Skin of body (tissue), 2 donors: Measurements from ENCODE around the gene MIB2. TPM values are rescaled to one million over a fixed set of nuclear protein-coding genes. Genes with fewer than 3 reads are reported as not detected.
A peak's percentile ranks its signal among the peaks of the same experiment; 100 is the strongest.
"Not testable (repeated sequence)": the region's sequence is repeated elsewhere in the genome, so short reads cannot be mapped to it uniquely, and the experiment has no call there.

Source experiments
- DNase-seq: peaks from one replicate; lab custom pipeline; 2025; lab: John Stamatoyannopoulos, UW
- total RNA-seq: library from RNA; depleted of rRNA; stranded (reverse); fragments of >200 nt; gene quantifications from one replicate; pipeline ENCODE4 v1.2.3, GENCODE V29; 2014

MIB2 gene
- total RNA-seq, 1 donor from 2014 or later, result 28.8 TPM

- no peak for DNase-seq
Measured at GRCh38 chr1:1626207-1627141, 11.2 kb downstream of the MIB2 start.

GRCh38 chr1:1627261-1627828 lies 12.0 kb downstream of the MIB2 start:
- no peak for DNase-seq

DNA sequence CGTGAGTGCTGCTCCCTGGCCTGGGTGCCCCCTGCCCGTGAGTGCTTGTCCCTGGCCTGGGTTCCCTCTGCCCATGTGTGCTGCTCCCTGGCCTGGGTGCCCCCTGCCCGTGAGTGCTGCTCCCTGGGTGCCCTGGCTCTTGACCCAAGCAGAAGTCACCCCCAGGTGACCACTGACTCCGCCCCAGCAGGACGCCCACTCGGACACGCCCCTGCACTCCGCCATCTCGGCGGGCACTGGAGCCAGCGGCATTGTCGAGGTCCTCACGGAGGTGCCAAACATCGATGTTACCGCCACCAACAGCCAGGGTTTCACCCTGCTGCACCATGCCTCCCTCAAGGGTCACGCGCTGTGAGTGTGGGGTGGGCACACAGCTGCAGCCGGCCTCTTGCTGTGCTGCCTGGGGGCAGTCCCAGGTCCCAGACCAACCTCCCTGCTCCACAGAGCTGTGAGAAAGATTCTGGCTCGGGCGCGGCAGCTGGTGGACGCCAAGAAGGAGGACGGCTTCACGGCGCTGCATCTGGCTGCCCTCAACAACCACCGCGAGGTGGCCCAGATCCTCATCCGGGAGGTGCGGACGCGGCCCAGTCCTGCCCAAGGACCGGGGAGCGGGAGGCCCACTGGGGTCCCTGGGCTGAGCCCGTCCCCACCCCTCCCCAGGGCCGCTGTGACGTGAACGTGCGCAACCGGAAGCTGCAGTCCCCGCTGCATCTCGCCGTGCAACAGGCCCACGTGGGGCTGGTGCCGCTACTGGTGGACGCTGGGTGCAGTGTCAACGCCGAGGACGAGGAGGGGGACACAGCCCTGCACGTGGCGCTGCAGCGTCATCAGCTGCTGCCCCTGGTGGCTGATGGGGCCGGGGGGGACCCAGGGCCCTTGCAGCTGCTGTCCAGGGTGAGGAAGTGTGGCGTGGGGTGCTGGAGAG lies 12.8 kb downstream of the MIB2 start:
- DNase-seq, result no peak

DNA sequence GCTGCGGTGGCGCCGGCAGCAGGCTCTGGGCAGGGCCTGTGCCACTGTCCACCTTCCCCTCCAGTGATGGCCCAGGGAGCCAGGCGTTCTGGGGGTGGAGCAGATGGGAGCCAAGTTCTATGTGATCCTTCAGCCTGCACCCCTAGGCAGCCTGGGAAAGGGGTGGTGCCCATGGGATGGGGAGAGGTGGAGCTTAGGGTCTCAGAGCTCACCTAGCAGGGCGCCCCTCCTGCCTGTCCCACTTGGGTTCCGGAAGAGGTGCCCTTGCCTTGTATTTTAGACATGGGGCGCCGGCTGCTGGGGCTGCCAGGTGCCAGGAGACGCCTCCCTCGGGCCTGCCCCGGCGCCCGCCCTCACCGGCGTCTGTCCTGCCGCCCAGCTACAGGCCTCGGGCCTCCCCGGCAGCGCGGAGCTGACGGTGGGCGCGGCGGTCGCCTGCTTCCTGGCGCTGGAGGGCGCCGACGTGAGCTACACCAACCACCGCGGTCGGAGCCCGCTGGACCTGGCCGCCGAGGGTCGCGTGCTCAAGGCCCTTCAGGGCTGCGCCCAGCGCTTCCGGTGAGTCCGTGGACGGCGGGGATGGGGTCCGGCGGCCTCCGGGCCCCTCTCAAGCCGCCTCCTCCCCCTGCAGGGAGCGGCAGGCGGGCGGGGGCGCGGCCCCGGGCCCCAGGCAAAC lies 13.6 kb downstream of the MIB2 start:
- DNase-seq, result no peak

GRCh38 chr1:1629430-1630190 lies 14.3 kb downstream of the MIB2 start:
- DNase-seq, result no peak

DNA sequence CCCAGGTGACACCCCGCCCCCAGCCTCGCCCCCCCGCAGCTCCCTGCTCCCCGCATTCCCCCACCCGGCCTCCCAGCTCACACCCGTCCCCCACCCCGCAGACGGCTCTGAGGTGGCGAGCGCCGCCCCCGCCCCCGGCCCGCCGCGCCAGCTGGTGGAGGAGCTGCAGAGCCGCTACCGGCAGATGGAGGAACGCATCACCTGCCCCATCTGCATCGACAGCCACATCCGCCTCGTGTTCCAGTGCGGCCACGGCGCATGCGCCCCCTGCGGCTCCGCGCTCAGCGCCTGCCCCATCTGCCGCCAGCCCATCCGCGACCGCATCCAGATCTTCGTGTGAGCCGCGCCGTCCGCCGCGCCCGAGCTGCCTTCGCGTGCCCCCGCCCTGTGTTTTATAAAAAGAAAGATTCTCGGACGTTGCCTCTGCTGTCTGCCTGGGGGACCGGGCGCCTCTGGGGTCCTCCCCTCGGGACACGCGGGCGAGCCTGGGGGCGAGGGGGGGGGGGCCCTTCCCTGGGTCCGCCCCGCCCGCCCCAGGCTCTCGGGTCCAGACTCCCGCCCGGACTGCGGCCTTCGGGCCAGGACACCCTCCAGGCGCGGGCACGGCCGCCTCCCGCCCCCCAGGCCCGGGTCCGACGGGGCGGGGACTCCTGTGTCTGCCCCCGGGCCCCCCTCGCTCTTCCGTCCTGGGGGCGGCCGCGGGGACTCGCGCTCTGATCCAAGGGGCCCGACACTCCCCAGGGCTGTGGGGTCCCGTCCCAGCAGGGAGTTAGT lies 15.1 kb downstream of the MIB2 start:
- DNase-seq, result peak; percentile 83

DNA sequence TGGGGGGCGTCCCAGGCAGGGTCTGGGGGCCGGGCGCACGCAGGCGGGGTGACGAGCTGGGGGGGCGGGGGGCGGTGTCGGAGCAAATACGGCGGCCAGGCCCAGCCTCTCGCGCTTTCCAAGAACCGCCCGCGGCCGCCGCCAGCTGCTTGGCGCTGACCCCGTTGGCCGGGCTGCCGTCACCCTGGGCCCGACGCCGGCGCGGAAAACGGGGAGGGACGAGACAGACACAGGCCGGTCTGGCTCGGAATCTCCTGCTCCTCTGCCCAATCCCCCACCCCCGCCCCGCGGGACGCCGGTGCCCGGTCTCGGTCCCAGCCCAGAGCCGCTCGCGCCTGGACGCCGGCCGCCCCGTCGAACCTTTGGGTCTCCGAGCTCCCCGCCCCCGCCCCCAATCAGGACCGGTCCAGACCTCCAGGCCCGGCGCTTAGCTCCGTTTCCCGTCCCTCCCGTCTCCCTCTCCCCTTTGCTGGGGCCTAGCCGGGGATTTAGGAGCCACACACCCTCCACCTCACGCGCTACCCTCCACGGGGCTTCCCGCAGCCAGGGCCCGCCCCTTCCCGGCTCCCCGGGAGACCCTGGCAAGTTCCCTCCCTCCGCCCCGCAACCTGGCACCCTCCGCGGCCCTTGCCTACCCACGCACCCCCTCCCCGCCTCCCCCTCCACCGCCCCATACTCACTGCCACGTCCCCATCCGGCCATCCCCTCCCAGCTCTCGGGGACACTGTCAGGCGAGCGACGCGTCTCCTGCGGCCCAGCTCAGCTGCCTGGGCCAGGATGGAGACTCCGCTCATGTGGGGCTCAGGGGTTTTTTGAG lies 15.9 kb downstream of the MIB2 start:
- peak; percentile 77 for DNase-seq

GRCh38 chr1:1631782-1632420 lies 16.6 kb downstream of the MIB2 start, which contains the start of gene MMP23B:
Gene MMP23B, plus strand, starts transcription at chr1:1632173. Its CDS starts 46 bp downstream, at chr1:1632219.
- DNase-seq, result no peak

GRCh38 chr1:1633409-1633808 lies 18.1 kb downstream of the MIB2 start:
- not testable (repeated sequence) for DNase-seq

GRCh38 chr1:1634613-1635012 lies 19.3 kb downstream of the MIB2 start:
- DNase-seq, result not testable (repeated sequence)

DNA sequence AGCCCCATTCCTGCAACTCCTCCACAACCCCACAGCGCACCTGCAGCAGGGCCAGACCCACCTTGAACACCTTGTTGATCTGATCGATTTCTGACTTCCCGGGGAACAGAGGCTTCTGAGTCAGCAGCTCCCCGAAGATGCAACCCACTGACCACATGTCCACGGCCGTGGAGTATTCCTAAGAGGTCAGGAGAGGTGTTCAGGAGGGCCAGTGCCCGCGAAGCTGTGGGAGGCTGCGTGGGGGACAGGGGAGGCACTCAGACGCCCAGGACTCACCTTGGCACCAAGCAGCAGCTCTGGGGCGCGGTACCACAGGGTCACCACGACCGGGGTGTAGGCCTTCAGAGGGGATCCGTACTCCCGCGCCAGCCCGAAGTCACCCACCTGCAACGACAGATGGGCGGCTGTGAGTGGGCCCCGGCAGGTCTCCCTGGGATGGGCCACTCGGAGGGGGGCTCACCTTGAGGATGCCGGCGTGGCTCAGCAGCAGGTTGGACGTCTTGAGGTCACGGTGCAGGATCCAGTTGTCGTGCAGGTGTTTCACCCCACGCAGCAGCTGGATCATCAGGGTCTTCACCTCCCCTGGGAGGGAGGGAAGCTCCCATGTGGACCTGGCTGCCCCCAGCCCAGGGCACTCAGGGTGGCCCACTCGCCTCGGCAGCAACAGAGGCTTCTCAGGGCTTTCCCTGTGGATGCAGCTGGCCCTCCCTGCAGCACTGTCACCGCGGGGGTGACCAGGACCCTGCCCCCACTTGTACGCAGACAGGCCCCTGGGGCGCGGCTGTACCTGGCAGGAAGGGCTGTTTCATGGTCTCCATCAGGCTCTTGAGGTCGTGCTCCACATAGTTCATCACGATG lies 21.6 kb downstream of the MIB2 start:
- not testable (repeated sequence) for DNase-seq

- not testable (repeated sequence) for DNase-seq
Measured at GRCh38 chr1:1637479-1637875, 22.2 kb downstream of the MIB2 start.

DNA sequence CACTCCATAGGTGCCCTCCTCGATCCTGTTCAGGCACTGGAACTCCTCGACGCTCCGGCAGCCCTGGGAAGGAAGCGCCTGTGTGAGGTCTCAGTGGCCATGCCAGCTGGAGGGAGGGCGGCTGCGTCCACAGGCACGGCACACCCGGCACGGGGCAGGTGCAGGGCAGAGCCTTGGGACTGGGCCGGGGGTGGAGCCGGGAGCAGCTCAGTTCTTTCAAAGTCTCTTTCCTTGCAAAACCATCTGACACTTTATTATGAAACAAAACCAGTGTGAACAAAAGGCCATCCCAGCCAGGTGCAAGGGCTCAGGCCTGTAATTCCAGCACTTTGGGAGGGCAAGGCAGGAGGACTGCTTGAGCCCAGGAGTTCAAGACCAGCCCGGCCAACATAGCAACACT lies 23.2 kb downstream of the MIB2 start:
- DNase-seq, result not testable (repeated sequence)

- not testable (repeated sequence) for DNase-seq
Measured at GRCh38 chr1:1639368-1639767, 24.1 kb downstream of the MIB2 start.

GRCh38 chr1:1640081-1640480 lies 24.8 kb downstream of the MIB2 start:
- not testable (repeated sequence) for DNase-seq

DNA sequence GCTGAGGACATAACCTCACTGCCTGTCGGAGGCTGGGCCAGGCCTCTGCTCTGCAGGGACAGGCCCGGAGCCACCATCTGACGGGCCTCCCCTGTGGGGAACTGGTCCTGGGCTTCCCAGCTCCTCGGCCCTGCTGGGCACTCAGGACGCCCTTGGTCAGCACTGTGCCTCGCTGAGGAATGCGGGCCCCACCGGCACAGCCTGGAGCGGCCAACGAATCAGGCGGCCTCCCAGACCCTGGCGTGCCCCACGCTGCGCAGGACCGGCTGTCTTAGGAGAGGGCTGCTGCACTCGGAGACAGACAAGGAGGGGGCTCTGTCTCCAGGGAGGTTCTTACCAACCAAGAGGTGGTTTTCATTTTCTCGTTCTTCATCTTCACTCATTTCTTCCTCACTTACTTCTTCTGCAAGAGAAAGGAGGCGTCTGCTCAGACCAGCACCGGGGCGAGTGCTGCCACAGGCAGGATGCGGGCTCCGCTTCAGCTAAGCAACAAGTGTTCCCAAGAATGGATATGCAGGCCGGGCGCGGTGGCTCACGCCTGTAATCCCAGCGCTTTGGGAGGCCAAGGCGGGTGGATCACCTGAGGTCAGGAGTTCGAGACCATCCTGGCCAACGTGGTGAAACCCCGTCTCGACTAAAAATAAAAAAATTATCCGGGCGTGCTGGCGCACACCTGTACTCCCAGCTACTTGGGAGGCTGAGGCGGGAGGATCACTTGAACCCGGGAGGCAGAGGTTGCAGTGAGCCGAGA lies 25.6 kb downstream of the MIB2 start:
- DNase-seq, result not testable (repeated sequence)
